B cell (primary cell): Measurements from ENCODE around the gene IL19. TPM values are rescaled to one million over a fixed set of nuclear protein-coding genes. Genes with fewer than 3 reads are reported as not detected.

Experiments
- ATAC-seq: fragments of 200-7000 bp; cut with Tn5 transposase; one replicate; pipeline ENCODE4 v1.10.0; 2021; ENCODE audit warnings: low read depth, mild to moderate bottlenecking, moderate number of reproducible peaks, moderate library complexity
- CTCF ChIA-PET: fragments of 350-600 bp; sonication (Branson Sonifier 250); formaldehyde crosslinking; loops from one replicate; lab custom pipeline; 2021; ENCODE audit warnings: antibody characterized with exemption, inconsistent platforms; lab: Charles Lee
- POLR2A ChIA-PET: fragments of 350-600 bp; sonication (Branson Sonifier 250); formaldehyde crosslinking; loops from one replicate; lab custom pipeline; 2021; ENCODE audit warnings: antibody characterized with exemption; lab: Charles Lee
- DNase-seq: peaks from one replicate; pipeline ENCODE4 v3.0.0; 2013
- H2AFZ ChIP-seq: 2 replicates; pipeline ENCODE4 v1.6.1; 2012; ENCODE audit warnings: mild to moderate bottlenecking, low read depth, low read length; ENCODE audit not compliant: insufficient read depth, poor library complexity, severe bottlenecking
- H3K27ac ChIP-seq, 2 donors: 1 replicate in 1 of 2; 2 replicates in 1 of 2; pipeline ENCODE4 v1.5.1; 2012 to 2013; ENCODE audit warnings: low read length in 2 of 2, mild to moderate bottlenecking in 2 of 2, moderate library complexity in 1 of 2
- H3K27me3 ChIP-seq, 4 experiments: fragments of 200-600 bp in 1 of 4; sonication (generic) in 1 of 4; replicated peaks in 1 of 4; 1 replicate in 2 of 4; 2 replicates in 2 of 4; pipeline versions ENCODE4 v1.6.1 to v1.7.0; 2013 to 2016; ENCODE audit warnings: low read length in 3 of 4, mild to moderate bottlenecking in 2 of 4, mixed read lengths in 1 of 4, moderate library complexity in 1 of 4; ENCODE audit not compliant: insufficient read depth in 4 of 4, control insufficient read depth in 3 of 4; ENCODE audit errors: control extremely low read depth in 1 of 4
- H3K36me3 ChIP-seq, 2 experiments: replicated peaks in 1 of 2; 1 replicate in 1 of 2; 2 replicates in 1 of 2; pipeline versions ENCODE4 v1.6.1 to v1.7.1; 2013; ENCODE audit warnings: low read length in 1 of 2; ENCODE audit not compliant: insufficient read depth in 2 of 2, control insufficient read depth in 1 of 2; ENCODE audit errors: control extremely low read depth in 1 of 2, extremely low read depth in 1 of 2
- H3K4me1 ChIP-seq, 2 donors: fragments of 200-600 bp in 1 of 2; sonication (generic) in 1 of 2; 1 replicate in 1 of 2; 2 replicates in 1 of 2; pipeline versions ENCODE4 v1.5.1 to v1.6.1; 2013 to 2017; ENCODE audit warnings: low read length in 2 of 2; ENCODE audit not compliant: control insufficient read depth in 2 of 2, insufficient read depth in 2 of 2
- H3K4me2 ChIP-seq: replicated peaks from 2 replicates; pipeline ENCODE3; 2012; ENCODE audit warnings: mild to moderate bottlenecking, low read depth, low read length; ENCODE audit not compliant: poor library complexity, severe bottlenecking
- H3K4me3 ChIP-seq, 5 experiments: fragments of 200-600 bp in 1 of 5; sonication (generic) in 1 of 5; 1 replicate in 3 of 5; 2 replicates in 2 of 5; pipeline versions ENCODE4 v1.5.1 to v1.7.0; 2011 to 2016; ENCODE audit warnings: low read length in 4 of 5, mild to moderate bottlenecking in 4 of 5, low read depth in 2 of 5, control low read depth in 1 of 5, moderate library complexity in 1 of 5; ENCODE audit not compliant: insufficient read depth in 1 of 5; ENCODE audit errors: control extremely low read depth in 1 of 5, extremely low read depth in 1 of 5
- H3K79me2 ChIP-seq: fragments of 200-600 bp; sonication (generic); one replicate; pipeline ENCODE4 v1.6.0; 2016; ENCODE audit warnings: low read length; ENCODE audit not compliant: control insufficient read depth, insufficient read depth
- H3K9ac ChIP-seq: fragments of 200-600 bp; sonication (generic); 2 replicates; pipeline ENCODE4 v1.6.1; 2017; ENCODE audit warnings: mild to moderate bottlenecking, low read length, moderate library complexity
- H3K9me3 ChIP-seq, 3 donors: one replicate each; pipeline versions ENCODE4 v1.6.1 to v1.7.1; 2013; ENCODE audit warnings: low read length in 2 of 3; ENCODE audit not compliant: control insufficient read depth in 2 of 3, insufficient read depth in 1 of 3; ENCODE audit errors: control extremely low read depth in 1 of 3
- H4K20me1 ChIP-seq: 2 replicates; pipeline ENCODE4 v1.6.0; 2012; ENCODE audit warnings: mild to moderate bottlenecking, low read length; ENCODE audit not compliant: insufficient read depth, control insufficient read depth, poor library complexity, severe bottlenecking
- H3K27ac Mint-ChIP-seq: one replicate; pipeline ENCODE4 v1.8.0; 2021; ENCODE audit warnings: mixed read lengths
- H3K27me3 Mint-ChIP-seq: one replicate; pipeline ENCODE4 v1.8.0; 2021; ENCODE audit warnings: mixed read lengths
- H3K4me1 Mint-ChIP-seq: one replicate; pipeline ENCODE4 v1.8.0; 2021; ENCODE audit warnings: mixed read lengths
- H3K4me3 Mint-ChIP-seq: one replicate; pipeline ENCODE4 v1.8.0; 2021; ENCODE audit warnings: mixed read lengths
- H3K9me3 Mint-ChIP-seq: one replicate; pipeline ENCODE4 v1.8.0; 2022; ENCODE audit warnings: mixed read lengths; ENCODE audit not compliant: insufficient read depth
- EZH2 ChIP-seq: IDR thresholded peaks from 2 replicates; pipeline ENCODE4 v1.6.1; 2012; ENCODE audit warnings: borderline replicate concordance, low read depth, mild to moderate bottlenecking, moderate library complexity, low read length; ENCODE audit not compliant: insufficient read depth, poor library complexity, severe bottlenecking
- WGBS: methylation state at CpG from one replicate; pipeline ENCODE4 v1.1.5; 2013; ENCODE audit warnings: missing lambda C conversion rate; ENCODE audit not compliant: insufficient coverage; 5-methylcytosine and 5-hydroxymethylcytosine counted together
- intact Hi-C: fragments of 100-400 bp; cut with micrococcal nuclease; formaldehyde crosslinking; loops from one replicate; pipeline ENCODE4 v1.10.0; 2022
- polyA plus RNA-seq: library from polyadenylated mRNA; depleted of rRNA; stranded (reverse); fragments of >200 nt; gene quantifications from 2 replicates; pipeline ENCODE4 v1.2.3, GENCODE V29; 2012
- total RNA-seq, 2 donors: library from RNA; stranded (reverse); fragments of 120-200 nt in 1 of 2; gene quantifications; 1 replicate in 1 of 2; 2 replicates in 1 of 2; pipeline versions ENCODE4 v1.2.3 to v1.2.4, GENCODE V29; 2013 to 2022
- TF ChIP-seq, protein P1 (sequence below): fragments of 200-600 bp; IDR thresholded peaks from one replicate; pipeline ENCODE4 v1.8.0; 2022; ENCODE audit warnings: antibody characterized with exemption, mild to moderate bottlenecking

The IL19 gene
- total and polyA plus RNA-seq, 2 donors (not counting 1 experiment from before 2014, with no cell fraction given) = 0.27 TPM; not detected in 1

DNA sequence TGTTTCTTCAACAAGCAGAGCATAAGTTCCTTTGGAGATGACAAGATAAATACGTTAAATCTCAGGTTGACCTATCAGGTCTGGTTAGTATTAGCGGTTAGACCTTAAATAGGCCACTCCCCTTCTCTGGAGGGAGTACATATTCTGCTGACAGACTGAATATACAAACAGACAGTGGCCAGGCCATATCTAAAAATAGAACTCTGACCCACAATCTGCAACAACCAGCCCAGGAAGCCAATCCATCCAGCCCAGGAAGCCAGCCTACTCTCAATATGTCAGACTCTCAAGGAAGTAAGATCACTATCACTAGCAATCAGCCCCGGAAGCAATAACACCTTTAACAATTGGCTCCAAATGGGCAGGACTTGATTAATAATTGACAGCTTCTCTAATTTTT, 101.6 kb downstream of the IL19 start:
- ChIA-PET CTCF (interaction anchor here (0.6 to 2.4 kb wide), 7 partner anchors 8 to 147 kb away, joined by 3 to 13 read pairs (median 4); no protein-coding TSS in a partner anchor), POLR2A (no interaction called here)
- H3K9me3 ChIP-seq = peaks cover 1 to 12% (median 2%) of the 10 kb centered on the region in 3 donors
- no peaks in the 10 kb centered on the region for H4K20me1 ChIP-seq
- H3K4me3 ChIP-seq = no peak overlapping the region
- no peak overlapping the region for H2AFZ ChIP-seq
- no peak overlapping the region for H3K27ac ChIP-seq
- 72% methylated on average over 3 of the region's 3 CpGs for WGBS
- H3K27me3 Mint-ChIP-seq = peaks cover 3% of the 10 kb centered on the region
- H3K27me3 ChIP-seq = no peaks in the 10 kb centered on the region
- H3K36me3 ChIP-seq = no peaks in the 10 kb centered on the region
- ATAC-seq (no peak), DNase-seq (no peak)
- H3K4me1 Mint-ChIP-seq = no peaks in the 10 kb centered on the region
- intact Hi-C loops = loop anchor here (5.0 kb wide), 1 partner anchor 40 kb away; no protein-coding TSS in a partner anchor
- no peaks in the 10 kb centered on the region for H3K4me1 ChIP-seq
- H3K79me2 ChIP-seq = no peaks in the 10 kb centered on the region
- TF ChIP-seq, protein P1, sequence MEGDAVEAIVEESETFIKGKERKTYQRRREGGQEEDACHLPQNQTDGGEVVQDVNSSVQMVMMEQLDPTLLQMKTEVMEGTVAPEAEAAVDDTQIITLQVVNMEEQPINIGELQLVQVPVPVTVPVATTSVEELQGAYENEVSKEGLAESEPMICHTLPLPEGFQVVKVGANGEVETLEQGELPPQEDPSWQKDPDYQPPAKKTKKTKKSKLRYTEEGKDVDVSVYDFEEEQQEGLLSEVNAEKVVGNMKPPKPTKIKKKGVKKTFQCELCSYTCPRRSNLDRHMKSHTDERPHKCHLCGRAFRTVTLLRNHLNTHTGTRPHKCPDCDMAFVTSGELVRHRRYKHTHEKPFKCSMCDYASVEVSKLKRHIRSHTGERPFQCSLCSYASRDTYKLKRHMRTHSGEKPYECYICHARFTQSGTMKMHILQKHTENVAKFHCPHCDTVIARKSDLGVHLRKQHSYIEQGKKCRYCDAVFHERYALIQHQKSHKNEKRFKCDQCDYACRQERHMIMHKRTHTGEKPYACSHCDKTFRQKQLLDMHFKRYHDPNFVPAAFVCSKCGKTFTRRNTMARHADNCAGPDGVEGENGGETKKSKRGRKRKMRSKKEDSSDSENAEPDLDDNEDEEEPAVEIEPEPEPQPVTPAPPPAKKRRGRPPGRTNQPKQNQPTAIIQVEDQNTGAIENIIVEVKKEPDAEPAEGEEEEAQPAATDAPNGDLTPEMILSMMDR = no peak
- TF ChIP-seq EZH2 = no peak
- H3K4me3 Mint-ChIP-seq = no peak overlapping the region
- H3K9me3 Mint-ChIP-seq = peaks cover 2% of the 10 kb centered on the region
- H3K4me2 ChIP-seq = no peak overlapping the region
- no peak overlapping the region for H3K27ac Mint-ChIP-seq
- H3K9ac ChIP-seq = no peak overlapping the region

DNA sequence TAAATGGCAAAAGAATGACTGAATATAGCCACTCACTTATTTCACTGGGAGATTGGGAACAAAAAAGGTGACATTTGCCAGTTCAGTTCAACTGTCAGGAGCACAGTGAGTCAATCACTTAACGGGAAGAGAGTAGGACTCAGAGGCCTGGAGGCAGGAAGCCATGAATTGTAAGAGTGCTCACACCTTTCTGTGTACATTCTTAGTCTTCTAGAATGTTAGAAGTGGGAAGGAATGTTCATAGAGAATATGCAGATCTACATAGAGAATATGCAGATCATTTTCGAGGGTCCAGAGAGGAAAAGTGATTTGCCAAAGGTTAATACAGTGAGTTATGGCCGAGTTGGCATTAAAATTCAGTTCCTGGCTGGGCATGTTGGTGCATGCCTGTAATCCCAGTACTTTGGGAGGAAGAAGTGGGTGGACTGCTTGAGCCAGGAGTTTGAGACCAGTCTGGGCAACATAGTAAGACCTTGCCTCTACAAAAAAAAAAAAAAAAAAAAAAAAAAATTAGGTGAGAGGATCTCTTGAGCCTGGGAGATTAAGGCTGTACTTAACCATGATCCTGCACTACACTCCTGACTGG, 103.1 kb downstream of the IL19 start:
- Histone ChIP-seq H3K4me1 (no peaks in the 10 kb centered on the region), H3K4me3 (no peak overlapping the region), H4K20me1 (no peaks in the 10 kb centered on the region), H3K4me2 (no peak overlapping the region), H3K9ac (no peak overlapping the region), H2AFZ (no peak overlapping the region), H3K9me3 (peaks cover 4 to 27% (median 4%) of the 10 kb centered on the region in 3 donors), H3K27ac (no peak overlapping the region), H3K79me2 (no peaks in the 10 kb centered on the region), H3K27me3 (no peaks in the 10 kb centered on the region), H3K36me3 (no peaks in the 10 kb centered on the region)
- H3K4me1 Mint-ChIP-seq = no peaks in the 10 kb centered on the region
- H3K27me3 Mint-ChIP-seq = peaks cover 3% of the 10 kb centered on the region
- peaks cover 9% of the 10 kb centered on the region for H3K9me3 Mint-ChIP-seq
- ATAC-seq (no peak), DNase-seq (no peak)
- H3K4me3 Mint-ChIP-seq = no peak overlapping the region
- 96% methylated on average over 3 of the region's 3 CpGs for WGBS
- no peak overlapping the region for H3K27ac Mint-ChIP-seq
- intact Hi-C loops = loop anchor here (5.0 kb wide), 1 partner anchor 41 kb away; no protein-coding TSS in a partner anchor
- CTCF ChIA-PET = interaction anchor here (1.2 to 1.4 kb wide), 4 partner anchors 38 to 139 kb away, joined by 3 to 4 read pairs (median 3); no protein-coding TSS in a partner anchor
- TF ChIP-seq EZH2 = no peak
- TF ChIP-seq, protein P1 = no peak
- POLR2A ChIA-PET = no interaction called here
